NCI-H748 treated with DMSO at 0.1 percent for 48 hours (cell line): Measurements from ENCODE around the gene PDE10A.

Experiments used
- DNase-seq: peaks from one replicate; lab custom pipeline; 2025; lab: John Stamatoyannopoulos, UW

PDE10A gene

GRCh38 chr6:165389534-165389933 lies 273.5 kb downstream of the PDE10A start:
- DNase-seq = no peak

- no peak for DNase-seq
Measured at GRCh38 chr6:165383323-165383722, 279.7 kb downstream of the PDE10A start.

- DNase-seq = no peak
Measured at GRCh38 chr6:165376100-165376499, 286.9 kb downstream of the PDE10A start.

GRCh38 chr6:165365371-165365770 lies 297.7 kb downstream of the PDE10A start:
- no peak for DNase-seq

- no peak for DNase-seq
Measured at GRCh38 chr6:165345700-165346099, 317.3 kb downstream of the PDE10A start.

GRCh38 chr6:165340532-165340931 lies 322.5 kb downstream of the PDE10A start:
- DNase-seq = no peak

- no peak for DNase-seq
Measured at GRCh38 chr6:165325609-165326008, 337.4 kb downstream of the PDE10A start.

GRCh38 chr6:165321555-165322145 lies 341.4 kb downstream of the PDE10A start:
- DNase-seq = no peak

- no peak for DNase-seq
Measured at GRCh38 chr6:165321150-165321549, 341.9 kb downstream of the PDE10A start.

GRCh38 chr6:165317723-165318122 lies 345.3 kb downstream of the PDE10A start:
- no peak for DNase-seq

GRCh38 chr6:165308926-165309731 lies 353.9 kb downstream of the PDE10A start, which contains the start of gene C6orf118:
TSS of gene C6orf118 (minus strand) at chr6:165309605. CDS start at chr6:165309586, 19 bp downstream.
- DNase-seq = peak; percentile 80

GRCh38 chr6:165306955-165307354 lies 356.1 kb downstream of the PDE10A start:
- DNase-seq = no peak

- no peak for DNase-seq
Measured at GRCh38 chr6:165301372-165302246, 361.4 kb downstream of the PDE10A start.

- no peak for DNase-seq
Measured at GRCh38 chr6:165300422-165300936, 362.6 kb downstream of the PDE10A start.

- no peak for DNase-seq
Measured at GRCh38 chr6:165298875-165299274, 364.2 kb downstream of the PDE10A start.

GRCh38 chr6:165298402-165298801 lies 364.6 kb downstream of the PDE10A start:
- DNase-seq = no peak

GRCh38 chr6:165292657-165293056 lies 370.4 kb downstream of the PDE10A start:
- no peak for DNase-seq
